SK-N-SH treated with all-trans-retinoic acid at 6 μM for 48 hours (cell line): ENCODE measurements around the gene ATPAF2.

Experiments used
- ATAC-seq: fragments of 200-7000 bp; cut with Tn5 transposase; 3 replicates; pipeline ENCODE4 v1.9.1; 2020; ENCODE audit warnings: mild to moderate bottlenecking, moderate library complexity
- ARNTL ChIP-seq: fragments of 450-650 bp; formaldehyde crosslinking; IDR thresholded peaks from 2 replicates; pipeline ENCODE4 v1.5.0; 2020; ENCODE audit warnings: low read depth, mild to moderate bottlenecking, moderate library complexity, borderline replicate concordance
- CSDC2 ChIP-seq: fragments of 250-450 bp; sonication (Bioruptor Pico); IDR thresholded peaks from 2 replicates; pipeline ENCODE4 v1.5.0; 2020; ENCODE audit warnings: mild to moderate bottlenecking, moderate library complexity
- ESRRG ChIP-seq: fragments of 250-450 bp; sonication (Bioruptor Pico); IDR thresholded peaks from 2 replicates; pipeline ENCODE4 v1.6.1; 2021; ENCODE audit warnings: mild to moderate bottlenecking
- GLIS3 ChIP-seq: fragments of 250-450 bp; sonication (Bioruptor Pico); IDR thresholded peaks from 2 replicates; pipeline ENCODE4 v1.5.0; 2020; ENCODE audit warnings: mild to moderate bottlenecking, moderate library complexity
- ISL1 ChIP-seq: fragments of 250-450 bp; sonication (Bioruptor Pico); IDR thresholded peaks from 2 replicates; pipeline ENCODE4 v2.1.2; 2022; ENCODE audit warnings: mild to moderate bottlenecking, moderate library complexity
- OSR1 ChIP-seq: fragments of 250-450 bp; sonication (Bioruptor Pico); IDR thresholded peaks from 2 replicates; pipeline ENCODE4 v1.8.0; 2022; ENCODE audit warnings: moderate library complexity, mild to moderate bottlenecking, inconsistent platforms
- PPARA ChIP-seq: fragments of 250-450 bp; sonication (Bioruptor Pico); IDR thresholded peaks from 2 replicates; pipeline ENCODE4 v1.5.0; 2020; ENCODE audit warnings: mild to moderate bottlenecking, borderline replicate concordance
- SNAI2 ChIP-seq: fragments of 250-450 bp; sonication (Bioruptor Pico); IDR thresholded peaks from 2 replicates; pipeline ENCODE4 v1.5.0; 2020; ENCODE audit warnings: mild to moderate bottlenecking, moderate library complexity
- TCF4 ChIP-seq: fragments of 250-450 bp; sonication (Bioruptor Pico); IDR thresholded peaks from 2 replicates; pipeline ENCODE4 v1.8.0; 2021; ENCODE audit warnings: mild to moderate bottlenecking, moderate library complexity, borderline replicate concordance
- TOX ChIP-seq: fragments of 250-450 bp; sonication (Bioruptor Pico); IDR thresholded peaks from 2 replicates; pipeline ENCODE4 v1.8.0; 2021; ENCODE audit warnings: mild to moderate bottlenecking, moderate library complexity, borderline replicate concordance
- ZC3H10 ChIP-seq: fragments of 250-450 bp; sonication (Bioruptor Pico); IDR thresholded peaks from 2 replicates; pipeline ENCODE4 v1.5.1; 2021; ENCODE audit warnings: mild to moderate bottlenecking, moderate library complexity
- ZFP3 ChIP-seq: fragments of 250-450 bp; sonication (Bioruptor Pico); IDR thresholded peaks from 2 replicates; pipeline ENCODE4 v1.5.0; 2020; ENCODE audit warnings: mild to moderate bottlenecking, moderate library complexity
- ZFP30 ChIP-seq: fragments of 450-650 bp; formaldehyde crosslinking; IDR thresholded peaks from 2 replicates; pipeline ENCODE4 v1.5.0; 2022; ENCODE audit warnings: mild to moderate bottlenecking, moderate library complexity
- ZNF565 ChIP-seq: fragments of 450-650 bp; formaldehyde crosslinking; conservative IDR thresholded peaks from 2 replicates; pipeline ENCODE4 v1.5.0; 2020; ENCODE audit warnings: low read depth, mild to moderate bottlenecking, moderate library complexity
- ZNF70 ChIP-seq: fragments of 450-650 bp; formaldehyde crosslinking; IDR thresholded peaks from 2 replicates; pipeline ENCODE4 v1.5.0; 2020; ENCODE audit warnings: mild to moderate bottlenecking, moderate library complexity
- ZNF8 ChIP-seq: fragments of 450-650 bp; formaldehyde crosslinking; IDR thresholded peaks from 2 replicates; pipeline ENCODE4 v1.5.0; 2020; ENCODE audit warnings: mild to moderate bottlenecking, moderate library complexity
- TF ChIP-seq, protein P1 (sequence below): fragments of 250-450 bp; sonication (Bioruptor Pico); IDR thresholded peaks from 2 replicates; pipeline ENCODE4 v1.5.1; 2020; ENCODE audit warnings: low read depth, mild to moderate bottlenecking, moderate library complexity
- TF ChIP-seq, protein P2 (sequence below): fragments of 250-450 bp; sonication (Bioruptor Pico); IDR thresholded peaks from 2 replicates; pipeline ENCODE4 v1.5.0; 2020; ENCODE audit warnings: mild to moderate bottlenecking, moderate library complexity
- TF ChIP-seq, protein P3 (sequence below): fragments of 250-450 bp; sonication (Bioruptor Pico); IDR thresholded peaks from 2 replicates; pipeline ENCODE4 v1.8.0; 2021; ENCODE audit warnings: low read depth, mild to moderate bottlenecking, moderate library complexity, borderline replicate concordance
- TF ChIP-seq, protein P4 (sequence below): fragments of 250-450 bp; sonication (Bioruptor Pico); IDR thresholded peaks from 2 replicates; pipeline ENCODE4 v1.8.0; 2020; ENCODE audit warnings: mild to moderate bottlenecking, moderate library complexity, borderline replicate concordance
- TF ChIP-seq, protein P5 (sequence below): fragments of 250-450 bp; sonication (Bioruptor Pico); IDR thresholded peaks from 2 replicates; pipeline ENCODE4 v1.5.1; 2021; ENCODE audit warnings: mild to moderate bottlenecking, moderate library complexity

ATPAF2 gene

DNA sequence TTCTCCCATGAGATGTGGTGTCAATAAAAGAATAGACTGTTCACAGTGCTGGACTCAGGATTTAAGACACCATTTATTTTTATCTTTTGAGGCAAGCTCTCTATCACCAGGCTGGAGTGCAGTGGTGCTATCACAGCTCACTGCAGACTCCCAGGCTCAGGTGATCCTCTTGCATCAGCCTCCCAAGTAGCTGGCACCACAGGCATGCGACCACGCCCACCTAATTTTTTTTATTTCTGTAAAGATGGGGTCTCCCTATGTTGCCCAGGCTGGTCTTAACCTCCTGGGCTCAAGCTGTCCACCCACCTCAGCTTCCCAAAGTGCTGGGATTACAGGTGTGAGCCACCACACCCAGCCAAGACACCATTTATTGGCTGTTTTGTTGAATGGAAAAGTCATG lies 30.1 kb upstream of the ATPAF2 start:
- TF ChIP-seq, protein P1, sequence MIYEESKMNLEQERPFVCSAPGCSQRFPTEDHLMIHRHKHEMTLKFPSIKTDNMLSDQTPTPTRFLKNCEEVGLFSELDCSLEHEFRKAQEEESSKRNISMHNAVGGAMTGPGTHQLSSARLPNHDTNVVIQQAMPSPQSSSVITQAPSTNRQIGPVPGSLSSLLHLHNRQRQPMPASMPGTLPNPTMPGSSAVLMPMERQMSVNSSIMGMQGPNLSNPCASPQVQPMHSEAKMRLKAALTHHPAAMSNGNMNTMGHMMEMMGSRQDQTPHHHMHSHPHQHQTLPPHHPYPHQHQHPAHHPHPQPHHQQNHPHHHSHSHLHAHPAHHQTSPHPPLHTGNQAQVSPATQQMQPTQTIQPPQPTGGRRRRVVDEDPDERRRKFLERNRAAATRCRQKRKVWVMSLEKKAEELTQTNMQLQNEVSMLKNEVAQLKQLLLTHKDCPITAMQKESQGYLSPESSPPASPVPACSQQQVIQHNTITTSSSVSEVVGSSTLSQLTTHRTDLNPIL (CRISPR knock-in tag): no peak
- no peak for TF ChIP-seq PPARA (CRISPR knock-in tag)
- TF ChIP-seq SNAI2 (CRISPR knock-in tag): no peak
- no peak for TF ChIP-seq ZNF70 (CRISPR knock-in tag)
- TF ChIP-seq, protein P2, sequence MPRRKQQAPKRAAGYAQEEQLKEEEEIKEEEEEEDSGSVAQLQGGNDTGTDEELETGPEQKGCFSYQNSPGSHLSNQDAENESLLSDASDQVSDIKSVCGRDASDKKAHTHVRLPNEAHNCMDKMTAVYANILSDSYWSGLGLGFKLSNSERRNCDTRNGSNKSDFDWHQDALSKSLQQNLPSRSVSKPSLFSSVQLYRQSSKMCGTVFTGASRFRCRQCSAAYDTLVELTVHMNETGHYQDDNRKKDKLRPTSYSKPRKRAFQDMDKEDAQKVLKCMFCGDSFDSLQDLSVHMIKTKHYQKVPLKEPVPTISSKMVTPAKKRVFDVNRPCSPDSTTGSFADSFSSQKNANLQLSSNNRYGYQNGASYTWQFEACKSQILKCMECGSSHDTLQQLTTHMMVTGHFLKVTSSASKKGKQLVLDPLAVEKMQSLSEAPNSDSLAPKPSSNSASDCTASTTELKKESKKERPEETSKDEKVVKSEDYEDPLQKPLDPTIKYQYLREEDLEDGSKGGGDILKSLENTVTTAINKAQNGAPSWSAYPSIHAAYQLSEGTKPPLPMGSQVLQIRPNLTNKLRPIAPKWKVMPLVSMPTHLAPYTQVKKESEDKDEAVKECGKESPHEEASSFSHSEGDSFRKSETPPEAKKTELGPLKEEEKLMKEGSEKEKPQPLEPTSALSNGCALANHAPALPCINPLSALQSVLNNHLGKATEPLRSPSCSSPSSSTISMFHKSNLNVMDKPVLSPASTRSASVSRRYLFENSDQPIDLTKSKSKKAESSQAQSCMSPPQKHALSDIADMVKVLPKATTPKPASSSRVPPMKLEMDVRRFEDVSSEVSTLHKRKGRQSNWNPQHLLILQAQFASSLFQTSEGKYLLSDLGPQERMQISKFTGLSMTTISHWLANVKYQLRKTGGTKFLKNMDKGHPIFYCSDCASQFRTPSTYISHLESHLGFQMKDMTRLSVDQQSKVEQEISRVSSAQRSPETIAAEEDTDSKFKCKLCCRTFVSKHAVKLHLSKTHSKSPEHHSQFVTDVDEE: no peak
- TF ChIP-seq ARNTL (CRISPR knock-in tag): no peak
- no peak for TF ChIP-seq ZFP30
- no peak for TF ChIP-seq TCF4 (CRISPR knock-in tag)
- TF ChIP-seq, protein P3, sequence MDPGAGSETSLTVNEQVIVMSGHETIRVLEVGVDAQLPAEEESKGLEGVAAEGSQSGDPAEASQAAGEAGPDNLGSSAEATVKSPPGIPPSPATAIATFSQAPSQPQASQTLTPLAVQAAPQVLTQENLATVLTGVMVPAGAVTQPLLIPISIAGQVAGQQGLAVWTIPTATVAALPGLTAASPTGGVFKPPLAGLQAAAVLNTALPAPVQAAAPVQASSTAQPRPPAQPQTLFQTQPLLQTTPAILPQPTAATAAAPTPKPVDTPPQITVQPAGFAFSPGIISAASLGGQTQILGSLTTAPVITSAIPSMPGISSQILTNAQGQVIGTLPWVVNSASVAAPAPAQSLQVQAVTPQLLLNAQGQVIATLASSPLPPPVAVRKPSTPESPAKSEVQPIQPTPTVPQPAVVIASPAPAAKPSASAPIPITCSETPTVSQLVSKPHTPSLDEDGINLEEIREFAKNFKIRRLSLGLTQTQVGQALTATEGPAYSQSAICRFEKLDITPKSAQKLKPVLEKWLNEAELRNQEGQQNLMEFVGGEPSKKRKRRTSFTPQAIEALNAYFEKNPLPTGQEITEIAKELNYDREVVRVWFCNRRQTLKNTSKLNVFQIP (CRISPR knock-in tag): no peak
- no peak for TF ChIP-seq CSDC2
- no peak for TF ChIP-seq ZNF8
- no peak for TF ChIP-seq ZNF565 (CRISPR knock-in tag)
- no peak for TF ChIP-seq ESRRG (CRISPR knock-in tag)
- no peak for TF ChIP-seq TOX (CRISPR knock-in tag)
- TF ChIP-seq ISL1 (CRISPR knock-in tag): no peak
- TF ChIP-seq ZC3H10 (CRISPR knock-in tag): no peak
- no peak for ATAC-seq

DNA sequence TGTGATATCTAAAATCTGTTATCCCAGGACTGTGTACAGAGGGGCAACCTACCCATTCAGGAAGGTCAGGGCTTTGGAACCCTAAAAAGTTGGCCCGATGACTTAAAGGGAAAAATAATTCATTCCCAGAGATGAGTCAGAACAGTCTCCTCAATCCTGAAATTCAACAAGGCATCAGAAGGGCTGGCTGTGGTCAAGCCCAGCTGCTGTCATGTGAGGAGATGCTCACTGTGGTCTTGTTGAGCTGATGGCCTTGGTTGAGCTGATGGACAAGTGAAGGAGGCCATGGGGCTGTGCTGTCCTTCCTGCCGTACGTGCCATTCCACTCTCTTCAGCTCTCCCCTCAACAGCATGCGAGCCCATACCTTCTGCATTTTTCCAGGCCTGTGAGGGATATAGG lies 27.9 kb upstream of the ATPAF2 start:
- TF ChIP-seq ZNF8: no peak
- ATAC-seq: no peak

DNA sequence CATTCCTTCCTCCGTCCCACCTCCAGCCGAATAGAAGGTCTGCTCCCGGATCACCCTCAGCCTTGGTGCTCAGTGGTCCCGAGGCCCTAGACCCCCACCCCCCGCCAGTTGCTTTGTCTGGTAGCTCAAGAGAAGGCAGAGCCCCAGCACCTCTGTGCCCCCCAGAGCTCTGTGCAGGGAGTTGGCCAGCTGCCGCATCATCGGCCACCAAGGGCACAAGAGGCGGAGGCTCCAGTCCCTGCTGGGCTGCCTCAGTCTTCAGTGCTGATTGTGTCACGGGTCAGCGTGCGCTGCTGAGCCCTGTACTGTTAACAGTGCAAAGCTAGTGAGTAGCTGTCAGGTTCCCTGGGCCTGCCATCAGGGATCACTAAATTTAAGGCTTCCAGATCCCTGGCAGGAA lies 26.6 kb upstream of the ATPAF2 start:
- TF ChIP-seq, protein P4, sequence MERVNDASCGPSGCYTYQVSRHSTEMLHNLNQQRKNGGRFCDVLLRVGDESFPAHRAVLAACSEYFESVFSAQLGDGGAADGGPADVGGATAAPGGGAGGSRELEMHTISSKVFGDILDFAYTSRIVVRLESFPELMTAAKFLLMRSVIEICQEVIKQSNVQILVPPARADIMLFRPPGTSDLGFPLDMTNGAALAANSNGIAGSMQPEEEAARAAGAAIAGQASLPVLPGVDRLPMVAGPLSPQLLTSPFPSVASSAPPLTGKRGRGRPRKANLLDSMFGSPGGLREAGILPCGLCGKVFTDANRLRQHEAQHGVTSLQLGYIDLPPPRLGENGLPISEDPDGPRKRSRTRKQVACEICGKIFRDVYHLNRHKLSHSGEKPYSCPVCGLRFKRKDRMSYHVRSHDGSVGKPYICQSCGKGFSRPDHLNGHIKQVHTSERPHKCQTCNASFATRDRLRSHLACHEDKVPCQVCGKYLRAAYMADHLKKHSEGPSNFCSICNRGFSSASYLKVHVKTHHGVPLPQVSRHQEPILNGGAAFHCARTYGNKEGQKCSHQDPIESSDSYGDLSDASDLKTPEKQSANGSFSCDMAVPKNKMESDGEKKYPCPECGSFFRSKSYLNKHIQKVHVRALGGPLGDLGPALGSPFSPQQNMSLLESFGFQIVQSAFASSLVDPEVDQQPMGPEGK (CRISPR knock-in tag): no peak
- TF ChIP-seq SNAI2 (CRISPR knock-in tag) (no peak), ESRRG (CRISPR knock-in tag) (no peak), GLIS3 (CRISPR knock-in tag) (no peak), TOX (CRISPR knock-in tag) (no peak), ZFP3 (no peak), OSR1 (no peak), ZC3H10 (CRISPR knock-in tag) (no peak), CSDC2 (no peak), TCF4 (CRISPR knock-in tag) (no peak), ARNTL (CRISPR knock-in tag) (no peak), ISL1 (CRISPR knock-in tag) (no peak), ZNF8 (no peak), ZFP30 (no peak)
- TF ChIP-seq, protein P3 (CRISPR knock-in tag): no peak
- TF ChIP-seq, protein P5, sequence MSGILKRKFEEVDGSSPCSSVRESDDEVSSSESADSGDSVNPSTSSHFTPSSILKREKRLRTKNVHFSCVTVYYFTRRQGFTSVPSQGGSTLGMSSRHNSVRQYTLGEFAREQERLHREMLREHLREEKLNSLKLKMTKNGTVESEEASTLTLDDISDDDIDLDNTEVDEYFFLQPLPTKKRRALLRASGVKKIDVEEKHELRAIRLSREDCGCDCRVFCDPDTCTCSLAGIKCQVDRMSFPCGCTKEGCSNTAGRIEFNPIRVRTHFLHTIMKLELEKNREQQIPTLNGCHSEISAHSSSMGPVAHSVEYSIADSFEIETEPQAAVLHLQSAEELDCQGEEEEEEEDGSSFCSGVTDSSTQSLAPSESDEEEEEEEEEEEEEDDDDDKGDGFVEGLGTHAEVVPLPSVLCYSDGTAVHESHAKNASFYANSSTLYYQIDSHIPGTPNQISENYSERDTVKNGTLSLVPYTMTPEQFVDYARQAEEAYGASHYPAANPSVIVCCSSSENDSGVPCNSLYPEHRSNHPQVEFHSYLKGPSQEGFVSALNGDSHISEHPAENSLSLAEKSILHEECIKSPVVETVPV: no peak
- no peak for ATAC-seq
